Measurements from ENCODE around the gene IQGAP3. TPM values are rescaled to one million over a fixed set of nuclear protein-coding genes. Genes with fewer than 3 reads are reported as not detected.
A peak's percentile ranks its signal among the peaks of the same experiment; 100 is the strongest.

IQGAP3 gene
- total RNA-seq, 1 donor from 2014 or later = 3.7 TPM

GRCh38 chr1:156500543-156500792 is 71.9 kb downstream of the IQGAP3 start, which contains the start of gene MEF2D:
Gene MEF2D, minus strand, starts transcription at chr1:156500775. Its CDS starts 17,483 bp downstream, at chr1:156483292.
- no peaks in the 10 kb centered on the region for H3K9me3 ChIP-seq (ENCODE audit: control insufficient read depth in 3 of 3, low read length in 3 of 3)
- H3K4me3 ChIP-seq (ENCODE audit: low read length in 3 of 3) = peak within 1 kb of the TSS; percentile 89 to 93 (median 93)
- H3K4me1 ChIP-seq (ENCODE audit: control insufficient read depth in 3 of 3, insufficient read depth in 3 of 3, low read length in 3 of 3) = peaks cover 72 to 73% (median 72%) of the 10 kb centered on the region in 3 donors
- H3K27ac ChIP-seq (ENCODE audit: low read depth, low read length) = peak within 1 kb of the TSS; percentile 100
- H3K36me3 ChIP-seq (ENCODE audit: control insufficient read depth in 3 of 3, insufficient read depth in 3 of 3, low read length in 3 of 3) = peaks cover 0 to 5% (median 0%) of the 10 kb centered on the region in 3 donors
- peak within 1 kb of the TSS; percentile 95 to 99 (median 98) for H3K9ac ChIP-seq (ENCODE audit: low read depth in 1 of 3, low read length in 3 of 3)
- H3K27me3 ChIP-seq (ENCODE audit: control insufficient read depth in 3 of 3, insufficient read depth in 3 of 3, low read length in 3 of 3) = no peaks in the 10 kb centered on the region

- Histone ChIP-seq H3K4me1 (ENCODE audit: control insufficient read depth in 3 of 3, insufficient read depth in 3 of 3, low read length in 3 of 3) (peaks cover 72 to 77% (median 77%) of the 10 kb centered on the region in 3 donors), H3K9me3 (ENCODE audit: control insufficient read depth in 3 of 3, low read length in 3 of 3) (no peaks in the 10 kb centered on the region), H3K27ac (ENCODE audit: low read depth, low read length) (peak overlapping the region; percentile 100), H3K4me3 (ENCODE audit: low read length in 3 of 3) (peak overlapping the region; percentile 89 to 93 (median 93)), H3K9ac (ENCODE audit: low read depth in 1 of 3, low read length in 3 of 3) (peak overlapping the region; percentile 95 to 99 (median 98)), H3K36me3 (ENCODE audit: control insufficient read depth in 3 of 3, insufficient read depth in 3 of 3, low read length in 3 of 3) (peaks cover 1 to 7% (median 2%) of the 10 kb centered on the region in 3 donors), H3K27me3 (ENCODE audit: control insufficient read depth in 3 of 3, insufficient read depth in 3 of 3, low read length in 3 of 3) (no peaks in the 10 kb centered on the region)
Observed at GRCh38 chr1:156499842-156500542, 72.4 kb downstream of the IQGAP3 start.

GRCh38 chr1:156499194-156499841 is 73.0 kb downstream of the IQGAP3 start:
- Histone ChIP-seq H3K9me3 (ENCODE audit: control insufficient read depth in 3 of 3, low read length in 3 of 3) (no peaks in the 10 kb centered on the region), H3K4me3 (ENCODE audit: low read length in 3 of 3) (peak overlapping the region; percentile 89 to 93 (median 93)), H3K27ac (ENCODE audit: low read depth, low read length) (peak overlapping the region; percentile 100), H3K36me3 (ENCODE audit: control insufficient read depth in 3 of 3, insufficient read depth in 3 of 3, low read length in 3 of 3) (peaks cover 6 to 14% (median 6%) of the 10 kb centered on the region in 3 donors), H3K9ac (ENCODE audit: low read depth in 1 of 3, low read length in 3 of 3) (peak overlapping the region; percentile 92 to 96 (median 95)), H3K4me1 (ENCODE audit: control insufficient read depth in 3 of 3, insufficient read depth in 3 of 3, low read length in 3 of 3) (peaks cover 72 to 79% (median 78%) of the 10 kb centered on the region in 3 donors), H3K27me3 (ENCODE audit: control insufficient read depth in 3 of 3, insufficient read depth in 3 of 3, low read length in 3 of 3) (no peaks in the 10 kb centered on the region)

- H3K9me3 ChIP-seq (ENCODE audit: control insufficient read depth in 3 of 3, low read length in 3 of 3) = no peaks in the 10 kb centered on the region
- H3K4me3 ChIP-seq (ENCODE audit: low read length in 3 of 3) = peak overlapping the region; percentile 89 to 93 (median 93)
- peaks cover 6 to 14% (median 6%) of the 10 kb centered on the region in 3 donors for H3K36me3 ChIP-seq (ENCODE audit: control insufficient read depth in 3 of 3, insufficient read depth in 3 of 3, low read length in 3 of 3)
- H3K27me3 ChIP-seq (ENCODE audit: control insufficient read depth in 3 of 3, insufficient read depth in 3 of 3, low read length in 3 of 3) = no peaks in the 10 kb centered on the region
- peak overlapping the region; percentile 100 for H3K27ac ChIP-seq (ENCODE audit: low read depth, low read length)
- peak overlapping the region; percentile 92 to 96 (median 95) for H3K9ac ChIP-seq (ENCODE audit: low read depth in 1 of 3, low read length in 3 of 3)
- peaks cover 72 to 79% (median 78%) of the 10 kb centered on the region in 3 donors for H3K4me1 ChIP-seq (ENCODE audit: control insufficient read depth in 3 of 3, insufficient read depth in 3 of 3, low read length in 3 of 3)
Observed at GRCh38 chr1:156498432-156499193, 73.8 kb downstream of the IQGAP3 start.

- H3K4me3 ChIP-seq (ENCODE audit: low read length in 3 of 3) = peak overlapping the region; percentile 89 to 93 (median 93)
Observed at GRCh38 chr1:156497743-156498431, 74.5 kb downstream of the IQGAP3 start.

GRCh38 chr1:156497078-156497742 is 75.2 kb downstream of the IQGAP3 start:
- Histone ChIP-seq H3K4me3 (ENCODE audit: low read length in 3 of 3) (peak overlapping the region; percentile 89 to 93 (median 93)), H3K9me3 (ENCODE audit: control insufficient read depth in 3 of 3, low read length in 3 of 3) (no peaks in the 10 kb centered on the region), H3K4me1 (ENCODE audit: control insufficient read depth in 3 of 3, insufficient read depth in 3 of 3, low read length in 3 of 3) (peaks cover 72 to 79% (median 78%) of the 10 kb centered on the region in 3 donors), H3K27me3 (ENCODE audit: control insufficient read depth in 3 of 3, insufficient read depth in 3 of 3, low read length in 3 of 3) (no peaks in the 10 kb centered on the region), H3K27ac (ENCODE audit: low read depth, low read length) (peak overlapping the region; percentile 100), H3K9ac (ENCODE audit: low read depth in 1 of 3, low read length in 3 of 3) (peak overlapping the region; percentile 83 to 96 (median 95)), H3K36me3 (ENCODE audit: control insufficient read depth in 3 of 3, insufficient read depth in 3 of 3, low read length in 3 of 3) (peaks cover 6 to 15% (median 11%) of the 10 kb centered on the region in 3 donors)

More at GRCh38 chr1:156497743-156498431, 74.5 kb downstream of the IQGAP3 start:
- Histone ChIP-seq H3K9me3 (ENCODE audit: control insufficient read depth in 3 of 3, low read length in 3 of 3) (no peaks in the 10 kb centered on the region), H3K27ac (ENCODE audit: low read depth, low read length) (peak overlapping the region; percentile 100), H3K27me3 (ENCODE audit: control insufficient read depth in 3 of 3, insufficient read depth in 3 of 3, low read length in 3 of 3) (no peaks in the 10 kb centered on the region), H3K9ac (ENCODE audit: low read depth in 1 of 3, low read length in 3 of 3) (peak overlapping the region; percentile 83 to 96 (median 95)), H3K4me1 (ENCODE audit: control insufficient read depth in 3 of 3, insufficient read depth in 3 of 3, low read length in 3 of 3) (peaks cover 72 to 79% (median 78%) of the 10 kb centered on the region in 3 donors), H3K36me3 (ENCODE audit: control insufficient read depth in 3 of 3, insufficient read depth in 3 of 3, low read length in 3 of 3) (peaks cover 6 to 14% (median 8%) of the 10 kb centered on the region in 3 donors)

GRCh38 chr1:156496211-156496761 is 76.1 kb downstream of the IQGAP3 start:
- Histone ChIP-seq H3K27ac (ENCODE audit: low read depth, low read length) (peak overlapping the region; percentile 100), H3K36me3 (ENCODE audit: control insufficient read depth in 3 of 3, insufficient read depth in 3 of 3, low read length in 3 of 3) (peaks cover 6 to 21% (median 11%) of the 10 kb centered on the region in 3 donors), H3K9me3 (ENCODE audit: control insufficient read depth in 3 of 3, low read length in 3 of 3) (no peaks in the 10 kb centered on the region), H3K4me1 (ENCODE audit: control insufficient read depth in 3 of 3, insufficient read depth in 3 of 3, low read length in 3 of 3) (peaks cover 76 to 80% (median 80%) of the 10 kb centered on the region in 3 donors), H3K9ac (ENCODE audit: low read depth in 1 of 3, low read length in 3 of 3) (peak overlapping the region; percentile 83 to 96 (median 95)), H3K27me3 (ENCODE audit: control insufficient read depth in 3 of 3, insufficient read depth in 3 of 3, low read length in 3 of 3) (no peaks in the 10 kb centered on the region), H3K4me3 (ENCODE audit: low read length in 3 of 3) (peak overlapping the region; percentile 89 to 93 (median 93))

GRCh38 chr1:156495401-156496140 is 76.8 kb downstream of the IQGAP3 start:
- Histone ChIP-seq H3K36me3 (ENCODE audit: control insufficient read depth in 3 of 3, insufficient read depth in 3 of 3, low read length in 3 of 3) (peaks cover 6 to 23% (median 11%) of the 10 kb centered on the region in 3 donors), H3K4me3 (ENCODE audit: low read length in 3 of 3) (peak overlapping the region; percentile 89 to 93 (median 93)), H3K27me3 (ENCODE audit: control insufficient read depth in 3 of 3, insufficient read depth in 3 of 3, low read length in 3 of 3) (no peaks in the 10 kb centered on the region), H3K9ac (ENCODE audit: low read depth in 1 of 3, low read length in 3 of 3) (peak overlapping the region; percentile 83 to 96 (median 95)), H3K4me1 (ENCODE audit: control insufficient read depth in 3 of 3, insufficient read depth in 3 of 3, low read length in 3 of 3) (peaks cover 83 to 87% (median 87%) of the 10 kb centered on the region in 3 donors), H3K27ac (ENCODE audit: low read depth, low read length) (peak overlapping the region; percentile 100), H3K9me3 (ENCODE audit: control insufficient read depth in 3 of 3, low read length in 3 of 3) (no peaks in the 10 kb centered on the region)

Data from skeletal muscle tissue (tissue), 4 donors.